Activated T-cell treated with anti-CD3 and anti-CD28 coated beads for 4 hours (primary cell): ENCODE data around the gene NRIP1.
A peak's percentile ranks its signal among the peaks of the same experiment; 100 is the strongest.

Experiments used
- DNase-seq: peaks from one replicate; pipeline ENCODE4 v3.0.0-alpha.2; 2020

Gene NRIP1

GRCh38 chr21:15063814-15064575 is 805 bp downstream of the NRIP1 start:
- DNase-seq, result no peak

GRCh38 chr21:15063081-15063813 is 1.6 kb downstream of the NRIP1 start:
- DNase-seq, result peak; percentile 19

- DNase-seq, result no peak
These were observed 2.2 kb downstream of the NRIP1 start for GRCh38 chr21:15062606-15062965.

- DNase-seq, result no peak
These were observed 2.8 kb downstream of the NRIP1 start for GRCh38 chr21:15061747-15062605.

- no peak for DNase-seq
These were observed 3.5 kb downstream of the NRIP1 start for GRCh38 chr21:15061279-15061678.

GRCh38 chr21:15060543-15061175 is 4.1 kb downstream of the NRIP1 start:
- no peak for DNase-seq

- DNase-seq, result no peak
These were observed 5.4 kb downstream of the NRIP1 start for GRCh38 chr21:15059397-15059796.

GRCh38 chr21:15058854-15059263 is 5.9 kb downstream of the NRIP1 start:
- DNase-seq, result no peak

- no peak for DNase-seq
These were observed 7.5 kb downstream of the NRIP1 start for GRCh38 chr21:15057285-15057684.

- no peak for DNase-seq
These were observed 10.1 kb downstream of the NRIP1 start for GRCh38 chr21:15054606-15055239.

- DNase-seq, result no peak
These were observed 10.7 kb downstream of the NRIP1 start for GRCh38 chr21:15054089-15054488.

- DNase-seq, result no peak
These were observed 11.3 kb downstream of the NRIP1 start for GRCh38 chr21:15053500-15053899.

- no peak for DNase-seq
These were observed 12.4 kb downstream of the NRIP1 start for GRCh38 chr21:15052459-15052763.

- no peak for DNase-seq
These were observed 12.9 kb downstream of the NRIP1 start for GRCh38 chr21:15051644-15052458.

- no peak for DNase-seq
These were observed 14.0 kb downstream of the NRIP1 start for GRCh38 chr21:15050568-15051377.

GRCh38 chr21:15045017-15045416 is 19.8 kb downstream of the NRIP1 start:
- DNase-seq, result no peak

- DNase-seq, result no peak
These were observed 22.3 kb downstream of the NRIP1 start for GRCh38 chr21:15042531-15042930.

- DNase-seq, result no peak
These were observed 25.0 kb downstream of the NRIP1 start for GRCh38 chr21:15039607-15040299.

GRCh38 chr21:15037900-15038293 is 26.9 kb downstream of the NRIP1 start:
- DNase-seq, result no peak
